Activated CD4-positive, alpha-beta T cell treated with anti-CD3 and anti-CD28 coated beads, Interleukin-2, amount 50 U/mL, for 4 hours (primary cell): Measurements from ENCODE around the gene TMEM50B.
A peak's percentile ranks its signal among the peaks of the same experiment; 100 is the strongest.
"Not testable (repeated sequence)": the region's sequence is repeated elsewhere in the genome, so short reads cannot be mapped to it uniquely, and the experiment has no call there.

Experiments
- DNase-seq, 2 experiments: peaks; one replicate each; pipeline ENCODE4 v3.0.0-alpha.2; 2020

The TMEM50B gene

GRCh38 chr21:33479679-33480480 lies at the start of gene TMEM50B:
TMEM50B (minus strand) TSS chr21:33479974; CDS start chr21:33468885, 11,089 bp downstream.
- DNase-seq = peak; percentile 96 to 97

DNA sequence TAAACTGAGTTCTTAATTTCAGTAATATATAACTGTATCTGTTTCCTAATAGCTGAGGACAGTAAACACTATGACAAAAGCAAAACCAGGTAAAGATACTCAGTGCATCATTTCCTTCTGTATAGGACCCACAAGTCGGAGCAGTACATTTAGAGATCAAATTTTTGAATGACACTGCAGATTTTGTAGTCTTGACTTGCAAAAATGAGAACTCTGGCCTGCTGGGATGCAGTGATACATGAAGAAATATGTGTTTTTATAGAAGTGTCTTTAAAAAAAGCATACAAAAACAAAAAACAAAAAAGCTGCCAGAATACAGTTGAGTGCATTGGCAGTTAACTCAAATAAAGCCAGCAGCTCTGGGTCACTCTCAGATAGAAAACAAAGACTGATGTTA lies 43.2 kb upstream of the TMEM50B start:
- DNase-seq = no peak

- DNase-seq = no peak
Measured at GRCh38 chr21:33522297-33522952, 42.7 kb upstream of the TMEM50B start.

DNA sequence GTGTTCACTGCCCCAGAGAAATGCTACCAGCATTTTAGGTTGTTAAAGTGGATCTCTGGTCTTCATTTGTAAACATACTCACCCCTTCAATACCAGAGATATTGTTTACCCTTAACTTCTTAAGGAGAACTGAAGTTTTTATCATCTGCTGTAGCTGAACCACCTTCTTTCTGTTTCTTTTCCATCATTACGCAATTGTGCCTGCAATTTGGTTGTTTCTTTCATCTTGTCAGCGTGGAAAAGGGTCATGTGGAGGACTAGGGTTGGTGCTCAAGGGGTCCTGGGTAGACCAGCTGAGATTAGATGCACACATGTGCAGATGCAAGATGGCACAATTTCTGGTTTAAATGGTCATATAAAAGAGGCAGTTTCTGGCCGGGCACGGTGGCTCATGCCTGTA lies 39.1 kb upstream of the TMEM50B start:
- no peak for DNase-seq

GRCh38 chr21:33514229-33514628 lies 34.5 kb upstream of the TMEM50B start:
- DNase-seq = no peak

DNA sequence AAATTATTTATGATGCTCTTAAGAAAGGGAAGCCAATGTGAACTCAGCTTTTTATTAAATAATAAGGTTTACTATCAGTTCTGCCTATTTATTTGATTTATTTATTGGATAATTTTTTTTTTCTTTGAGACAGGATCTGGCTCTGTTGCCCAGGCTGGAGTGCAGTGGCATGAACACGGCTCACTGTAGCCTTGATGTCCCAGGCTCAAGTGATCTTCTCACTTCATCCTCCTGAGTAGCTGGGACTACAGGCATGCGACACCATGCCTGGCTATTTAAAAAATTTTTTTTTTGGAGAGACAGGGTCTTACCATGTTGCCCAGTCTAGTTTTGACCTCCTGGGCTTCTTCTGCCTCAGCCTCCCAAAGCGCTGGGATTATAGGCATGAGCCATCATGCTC lies 32.7 kb upstream of the TMEM50B start:
- no peak for DNase-seq

DNA sequence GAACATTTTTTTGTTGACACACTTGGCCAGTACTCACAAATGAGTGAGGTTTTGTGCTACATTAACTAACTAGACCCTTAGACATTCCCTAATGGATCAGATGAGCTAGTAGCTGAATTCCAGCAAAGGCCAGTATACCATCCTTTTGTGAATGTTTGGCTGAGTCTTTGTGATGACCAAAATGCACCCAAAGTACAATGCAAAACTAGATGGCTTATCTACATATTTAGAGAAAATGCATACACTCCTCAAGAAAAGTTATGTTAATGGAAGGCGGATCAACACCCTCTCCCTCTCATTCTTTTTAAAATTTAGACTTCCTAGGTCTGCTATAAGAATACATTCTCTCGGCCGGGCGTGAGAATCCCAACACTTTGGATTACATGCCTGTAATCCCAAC lies 31.9 kb upstream of the TMEM50B start:
- no peak for DNase-seq

- DNase-seq = no peak
Measured at GRCh38 chr21:33510826-33511225, 31.1 kb upstream of the TMEM50B start.

GRCh38 chr21:33507003-33507402 lies 27.2 kb upstream of the TMEM50B start:
- not testable (repeated sequence) for DNase-seq

GRCh38 chr21:33505833-33506232 lies 26.1 kb upstream of the TMEM50B start:
- DNase-seq = no peak

DNA sequence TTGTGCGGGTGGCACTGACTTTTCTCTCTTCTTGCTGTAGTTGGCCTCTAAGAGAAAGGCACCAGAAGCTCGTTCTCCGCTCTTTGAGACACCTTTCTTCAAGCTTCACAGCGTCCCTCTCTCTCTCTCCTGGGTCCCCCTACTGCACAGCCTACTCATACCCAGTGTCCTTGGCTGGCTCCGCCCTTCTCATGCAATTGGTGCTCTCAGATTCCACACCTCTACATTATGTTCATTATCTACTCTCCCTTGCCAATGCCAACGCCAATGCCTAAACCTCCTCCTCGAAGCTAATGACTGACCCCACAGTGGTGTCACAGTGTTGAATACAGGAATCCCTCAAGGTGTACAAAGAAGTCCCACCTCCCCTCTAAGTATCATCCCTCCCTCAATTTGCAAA lies 16.6 kb upstream of the TMEM50B start:
- DNase-seq = no peak

GRCh38 chr21:33495743-33496142 lies 16.0 kb upstream of the TMEM50B start:
- no peak for DNase-seq

DNA sequence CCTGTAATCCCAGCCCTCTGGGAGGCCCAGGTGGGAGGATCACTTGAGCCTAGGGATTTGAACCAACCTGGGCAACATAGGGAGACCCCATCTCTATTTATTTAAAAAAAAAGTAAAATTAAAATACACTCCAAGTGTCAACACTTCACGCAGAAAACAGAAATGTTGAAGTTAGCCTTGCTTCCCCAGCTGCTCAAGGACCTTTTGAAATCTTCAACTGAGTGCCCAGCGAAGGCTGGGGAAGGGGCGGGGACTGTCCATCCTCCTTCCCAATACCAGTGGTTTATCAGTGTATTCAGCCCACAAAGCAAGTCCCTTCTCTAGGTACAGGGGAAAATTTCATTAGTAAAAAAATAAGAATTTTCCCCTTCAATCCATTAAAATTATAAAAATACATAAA lies 14.0 kb upstream of the TMEM50B start:
- no peak for DNase-seq

GRCh38 chr21:33492571-33492970 lies 12.8 kb upstream of the TMEM50B start:
- DNase-seq = no peak

- DNase-seq = peak; percentile 93
Measured at GRCh38 chr21:33491373-33492102, 11.8 kb upstream of the TMEM50B start, which contains the start of gene DNAJC28. DNAJC28 (minus strand) TSS chr21:33491716; CDS start chr21:33489393, 2,323 bp downstream.

DNA sequence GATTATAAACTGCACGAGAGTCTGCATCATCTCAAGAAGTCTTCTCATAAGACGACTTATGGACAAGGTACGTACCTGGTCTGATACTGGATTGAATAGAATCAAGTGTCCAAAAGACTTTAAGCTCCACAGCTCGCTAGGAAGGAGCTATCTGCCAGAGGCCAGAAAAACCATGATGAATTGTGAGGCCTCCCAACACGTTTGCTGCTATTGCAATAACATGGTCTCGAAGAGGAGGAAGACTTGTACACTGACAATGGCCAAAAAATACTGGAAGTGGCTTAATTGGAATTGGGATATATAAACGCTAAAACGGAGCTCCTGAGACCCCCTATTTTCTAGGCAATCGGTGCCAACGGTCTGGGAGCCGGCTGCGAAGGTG lies 11.2 kb upstream of the TMEM50B start:
- DNase-seq = no peak

GRCh38 chr21:33488936-33489335 lies 9.2 kb upstream of the TMEM50B start:
- DNase-seq = no peak

- DNase-seq = no peak
Measured at GRCh38 chr21:33487996-33488395, 8.2 kb upstream of the TMEM50B start.

DNA sequence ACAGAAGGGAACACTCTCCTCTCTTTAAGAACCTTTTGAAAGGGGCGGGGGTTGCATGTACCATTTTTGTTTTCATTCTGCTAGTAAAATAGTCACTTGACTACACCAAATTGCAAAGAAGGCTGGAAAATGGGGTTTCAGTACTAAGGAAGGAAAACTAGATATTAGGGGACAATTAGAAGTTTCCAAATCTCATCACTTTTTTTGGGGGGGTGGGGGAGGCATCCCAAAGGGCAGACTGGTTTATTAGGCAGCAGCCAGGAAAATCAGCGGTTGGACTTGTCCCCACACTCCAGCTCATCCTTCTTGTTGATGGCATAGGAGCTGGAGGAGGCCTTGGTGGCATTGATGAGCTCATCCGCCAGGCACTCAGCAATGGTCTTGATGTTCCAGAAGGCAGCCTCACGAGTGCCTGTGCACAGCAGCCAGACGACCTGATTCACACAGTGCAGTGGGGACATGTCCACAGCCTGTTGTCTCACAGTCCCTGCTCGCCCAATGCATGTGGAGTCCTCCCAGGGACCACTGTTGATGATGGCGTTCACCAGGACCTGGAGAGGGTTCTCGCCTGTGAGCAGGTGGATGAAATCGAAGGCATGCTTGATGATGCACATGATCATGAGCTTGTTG lies 1.7 kb upstream of the TMEM50B start:
- no peak for DNase-seq

DNA sequence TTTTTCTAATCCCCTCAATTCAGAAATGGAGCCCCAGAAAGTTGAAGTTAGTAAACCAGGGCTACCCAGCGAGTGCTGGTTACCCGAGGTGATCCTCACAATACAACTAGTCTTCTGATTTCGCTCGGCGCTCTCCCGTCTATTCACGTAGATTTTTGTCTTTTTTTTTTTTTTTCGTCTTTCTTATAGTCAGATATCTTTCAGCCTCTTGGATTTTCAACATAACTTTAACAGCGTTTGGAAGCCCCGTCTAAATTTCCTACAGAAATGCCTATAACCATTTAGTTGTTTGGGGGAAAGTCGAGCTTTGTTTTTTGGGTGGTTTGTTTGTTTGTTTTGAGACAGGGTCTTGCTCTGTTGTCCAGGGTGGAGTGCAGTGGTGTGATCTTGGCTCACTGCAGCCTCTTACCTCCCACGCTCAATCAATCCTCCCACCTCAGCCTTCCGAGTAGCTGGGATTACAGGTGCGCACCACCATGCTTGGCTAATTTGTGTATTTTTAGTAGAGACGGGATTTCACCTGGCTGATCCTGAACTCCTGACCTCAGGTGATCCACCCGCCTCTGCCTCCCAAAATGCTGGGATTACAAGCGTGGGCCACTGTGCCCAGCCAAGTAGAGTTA lies 818 bp upstream of the TMEM50B start:
- DNase-seq = no peak

GRCh38 chr21:33478935-33479678 lies 667 bp downstream of the TMEM50B start:
- DNase-seq = peak; percentile 23 to 27

DNA sequence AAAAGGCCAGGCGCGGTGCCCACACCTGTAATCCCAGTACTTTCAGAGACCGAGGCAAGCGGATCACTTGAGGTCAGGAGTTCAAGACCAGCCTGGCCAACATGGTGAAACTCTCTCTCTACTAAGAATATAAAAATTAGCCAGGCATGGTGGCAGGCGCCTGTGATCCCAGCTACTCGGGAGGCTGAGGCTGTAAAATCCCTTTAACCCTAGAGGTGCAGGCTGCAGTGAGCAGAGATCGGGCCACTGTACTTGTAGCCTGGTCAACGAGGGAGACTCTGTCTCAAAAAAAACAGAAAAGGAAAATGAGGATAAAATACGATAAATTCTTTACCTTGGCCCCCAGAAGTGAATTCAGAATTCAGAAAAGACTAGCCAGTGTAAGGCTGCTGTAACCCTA lies 1.6 kb downstream of the TMEM50B start:
- DNase-seq = no peak
